ENCODE measurements around the gene SUFU.

SUFU gene

DNA sequence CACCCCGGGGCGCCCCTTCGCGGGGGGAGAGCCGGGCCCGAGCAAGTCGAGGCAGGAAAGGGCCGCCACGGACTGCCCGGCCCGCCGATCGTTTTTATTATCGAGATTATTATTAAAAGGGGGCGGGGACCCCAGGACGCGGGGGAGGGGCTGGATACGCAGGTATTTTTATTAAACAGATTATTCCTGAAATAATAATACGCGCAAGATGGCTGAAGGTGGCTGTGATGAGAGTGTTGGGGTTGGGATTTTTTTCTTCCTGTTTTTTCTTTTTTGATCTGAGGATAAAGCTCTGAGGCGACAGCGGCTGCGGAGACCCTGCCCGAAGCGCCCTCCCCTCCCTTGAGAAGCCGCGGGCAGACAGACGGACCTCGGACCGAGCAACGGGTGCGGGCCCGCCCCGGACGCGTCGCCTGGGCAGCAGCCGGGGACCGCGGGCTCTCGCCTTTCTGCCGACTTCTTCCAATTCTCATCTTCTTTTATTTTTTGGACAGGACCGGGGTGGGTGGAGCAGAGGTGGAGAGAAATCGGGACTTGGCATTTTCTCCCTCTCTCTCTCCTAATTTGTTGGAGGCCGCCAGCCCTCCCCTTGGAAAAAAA, 139.1 kb downstream of the SUFU start:
- DNase-seq = peak in 1 of 2 donors; percentile 23

DNA sequence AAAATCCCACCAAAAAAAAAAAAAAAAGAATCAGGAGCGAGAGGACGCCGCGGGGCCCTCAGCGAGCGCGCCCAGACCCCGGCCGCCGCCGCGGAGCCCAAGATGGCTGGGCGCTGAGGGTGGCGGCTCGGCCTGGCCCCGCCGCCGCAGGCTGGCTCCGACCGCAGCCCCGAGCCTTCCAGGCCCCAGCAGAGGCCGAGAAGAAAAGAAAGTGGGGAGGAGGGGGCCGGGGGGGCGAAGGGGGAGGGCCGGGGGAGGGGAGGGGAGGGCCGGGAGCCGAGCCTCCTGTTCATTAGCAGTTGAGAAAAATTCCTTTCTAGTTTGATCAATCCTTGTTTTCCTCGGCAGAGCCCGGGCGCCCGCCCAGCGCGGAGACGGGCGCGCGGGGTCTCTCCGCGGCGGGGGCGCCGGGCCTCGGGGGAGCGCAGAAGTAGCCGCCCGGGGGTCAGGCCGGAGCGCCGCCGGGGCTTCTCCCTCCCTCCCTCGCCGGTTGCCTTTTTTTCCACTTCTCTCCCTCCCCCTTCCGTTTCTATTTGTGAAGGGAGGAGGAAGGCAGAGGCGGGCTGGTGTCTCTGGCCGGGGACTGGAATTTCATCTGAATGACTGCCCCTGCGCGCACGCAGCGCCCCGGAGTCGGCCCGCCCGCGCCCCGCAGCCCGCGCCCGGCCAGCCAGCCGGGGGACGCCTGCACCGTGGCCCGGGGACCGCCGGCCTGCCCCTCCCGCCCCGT, 139.7 kb downstream of the SUFU start:
- DNase-seq = peak; percentile 48 to 52

DNA sequence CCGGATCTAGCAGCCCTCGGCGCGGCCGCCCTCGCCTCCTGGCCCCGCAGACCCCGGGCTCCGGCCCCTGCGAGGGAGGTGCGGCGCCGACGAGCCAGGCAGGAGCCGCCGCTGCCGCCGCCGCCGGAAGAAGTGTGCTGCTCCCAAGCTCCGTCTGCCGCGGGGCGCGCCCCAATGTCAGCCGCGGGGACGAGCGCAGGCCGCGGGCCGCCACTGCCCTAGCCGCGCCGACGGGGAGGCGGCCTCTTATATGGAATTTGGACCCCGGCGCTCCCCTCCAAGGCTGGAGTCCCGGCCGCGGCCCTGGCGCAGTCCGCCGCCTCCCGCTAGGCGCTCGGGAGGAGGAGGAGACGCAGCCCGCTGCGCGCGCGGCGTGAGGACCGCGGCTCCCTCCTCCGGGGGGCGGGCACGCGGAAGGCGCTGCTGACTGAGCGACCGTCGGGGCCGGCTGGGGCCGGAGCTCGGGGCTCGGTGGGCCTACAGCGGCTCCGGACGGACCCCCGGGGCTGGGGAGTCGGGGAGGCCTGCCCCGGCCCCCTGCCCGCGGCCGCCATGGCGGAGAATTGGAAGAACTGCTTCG, 140.4 kb downstream of the SUFU start, which contains the start of gene TRIM8:
Gene TRIM8, plus strand, starts transcription at position 414 of the 580 bp plus-strand sequence. Its CDS starts 139 bp downstream, at position 553.
- DNase-seq = peak; percentile 40 to 59

DNA sequence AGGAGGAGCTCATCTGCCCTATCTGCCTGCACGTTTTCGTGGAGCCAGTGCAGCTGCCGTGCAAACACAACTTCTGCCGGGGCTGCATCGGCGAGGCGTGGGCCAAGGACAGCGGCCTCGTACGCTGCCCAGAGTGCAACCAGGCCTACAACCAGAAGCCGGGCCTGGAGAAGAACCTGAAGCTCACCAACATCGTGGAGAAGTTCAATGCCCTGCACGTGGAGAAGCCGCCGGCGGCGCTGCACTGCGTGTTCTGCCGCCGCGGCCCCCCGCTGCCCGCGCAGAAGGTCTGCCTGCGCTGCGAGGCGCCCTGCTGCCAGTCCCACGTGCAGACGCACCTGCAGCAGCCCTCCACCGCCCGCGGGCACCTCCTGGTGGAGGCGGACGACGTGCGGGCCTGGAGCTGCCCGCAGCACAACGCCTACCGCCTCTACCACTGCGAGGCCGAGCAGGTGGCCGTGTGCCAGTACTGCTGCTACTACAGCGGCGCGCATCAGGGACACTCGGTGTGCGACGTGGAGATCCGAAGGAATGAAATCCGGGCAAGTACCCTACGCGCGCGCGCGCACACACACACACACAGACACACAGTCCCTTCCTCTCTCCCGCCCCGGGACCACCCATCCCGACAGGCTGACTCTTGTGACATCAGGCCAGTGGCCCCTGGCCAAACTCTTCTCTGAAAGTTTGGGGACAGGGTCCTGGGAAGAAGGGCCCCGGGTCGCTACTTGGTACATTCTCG, 141.0 kb downstream of the SUFU start:
- peak; percentile 59 to 69 for DNase-seq

DNA sequence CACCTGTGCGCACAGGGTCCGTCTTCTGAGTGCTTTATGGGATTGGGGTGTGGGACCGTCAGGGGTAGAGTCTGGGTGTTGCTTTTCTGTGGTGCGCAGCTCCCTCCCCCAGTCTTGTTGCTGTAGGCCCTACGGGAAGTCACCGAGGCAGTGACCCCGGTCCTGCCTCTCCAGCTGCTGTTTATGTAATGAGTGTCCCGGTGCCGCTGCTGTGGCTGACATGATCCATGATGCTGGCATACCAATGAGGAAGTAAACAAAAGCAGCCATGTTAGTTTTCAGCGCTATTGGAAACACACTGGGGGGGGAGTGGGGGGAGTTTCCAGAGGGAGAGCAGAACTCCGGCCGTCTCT, 141.6 kb downstream of the SUFU start:
- DNase-seq = no peak

DNA sequence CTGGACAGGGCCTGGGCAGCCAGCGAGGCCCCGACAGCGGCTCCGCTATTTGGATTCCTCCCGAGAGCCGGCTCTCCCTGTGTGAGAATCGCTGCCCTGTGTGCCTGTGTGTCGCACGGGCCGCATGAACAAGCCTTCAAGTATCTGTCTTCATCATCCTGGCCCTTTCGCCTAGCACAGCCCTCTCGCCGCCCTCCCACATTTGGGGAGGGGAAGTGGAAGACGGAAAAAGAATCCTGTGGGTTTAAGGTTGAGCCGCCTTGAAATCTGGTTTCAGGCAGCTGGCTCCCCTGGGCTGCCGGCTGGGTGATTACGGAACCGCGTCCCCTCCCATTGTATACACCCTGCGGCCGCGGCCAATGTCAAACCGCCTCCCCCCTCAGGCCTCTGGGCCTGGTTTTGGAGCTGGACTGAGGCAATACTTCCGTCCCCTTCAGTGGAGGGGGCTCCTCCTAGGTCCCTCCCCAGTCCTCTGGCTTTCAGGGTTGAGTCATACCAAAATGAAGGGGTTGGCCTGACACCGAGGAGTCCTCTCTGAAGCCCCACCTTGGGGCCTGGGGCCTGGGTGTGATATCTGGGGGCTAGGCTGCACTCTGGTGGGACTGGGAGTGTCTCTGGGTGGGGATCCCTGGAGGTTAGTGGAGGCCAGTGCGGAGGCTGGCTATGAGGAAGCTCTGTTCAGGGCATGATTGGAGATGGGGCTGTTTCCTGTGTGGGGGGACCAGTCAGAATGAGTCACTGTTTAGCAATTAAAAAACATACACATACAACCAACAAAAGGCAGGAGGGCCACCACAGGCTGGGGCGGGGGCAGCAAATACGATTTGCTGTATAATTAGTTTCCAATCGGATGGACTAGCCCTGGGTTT, 142.2 kb downstream of the SUFU start:
- peak; percentile 55 to 65 for DNase-seq

DNA sequence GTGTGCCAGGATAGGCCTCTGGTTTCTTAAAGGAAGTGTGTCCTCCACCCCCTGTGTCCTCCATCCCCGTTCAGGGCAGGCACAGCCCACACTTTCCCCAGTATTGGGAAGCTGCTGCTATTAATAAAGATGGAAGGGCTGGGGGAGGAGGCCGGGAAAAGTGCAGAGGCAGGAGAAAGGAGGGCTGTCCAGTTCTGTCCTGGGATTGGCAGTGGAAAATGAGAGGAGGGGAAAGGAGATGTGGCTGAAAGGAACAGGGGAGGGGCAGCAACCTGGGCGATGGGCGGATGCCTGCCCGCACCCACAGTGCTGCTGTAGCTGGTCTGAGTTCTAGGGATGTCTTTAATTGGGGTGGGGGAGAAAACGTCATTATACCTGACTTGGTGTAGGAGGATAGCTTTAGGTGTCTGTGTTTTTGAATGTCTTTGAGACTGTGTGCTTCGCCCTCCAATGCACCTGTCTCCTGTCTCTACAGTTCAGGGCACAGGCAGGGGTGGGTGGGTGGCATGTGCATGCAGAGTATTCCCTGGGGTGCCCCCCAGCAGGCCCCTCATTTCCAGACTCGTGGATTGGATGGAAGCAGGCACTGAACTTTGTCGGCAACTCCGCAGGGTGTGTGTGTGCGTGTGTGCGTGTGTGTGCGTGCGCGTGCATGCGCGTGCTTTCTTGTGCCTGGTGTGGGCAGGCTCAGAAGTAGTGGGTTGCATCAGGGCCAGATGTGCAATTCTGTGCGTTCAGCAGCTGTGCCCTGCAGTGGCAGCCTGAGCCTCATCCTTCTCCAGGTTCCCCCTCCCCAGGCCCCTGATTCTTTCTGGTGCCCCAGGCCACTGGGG, 143.1 kb downstream of the SUFU start:
- DNase-seq = peak; percentile 23 to 42

DNA sequence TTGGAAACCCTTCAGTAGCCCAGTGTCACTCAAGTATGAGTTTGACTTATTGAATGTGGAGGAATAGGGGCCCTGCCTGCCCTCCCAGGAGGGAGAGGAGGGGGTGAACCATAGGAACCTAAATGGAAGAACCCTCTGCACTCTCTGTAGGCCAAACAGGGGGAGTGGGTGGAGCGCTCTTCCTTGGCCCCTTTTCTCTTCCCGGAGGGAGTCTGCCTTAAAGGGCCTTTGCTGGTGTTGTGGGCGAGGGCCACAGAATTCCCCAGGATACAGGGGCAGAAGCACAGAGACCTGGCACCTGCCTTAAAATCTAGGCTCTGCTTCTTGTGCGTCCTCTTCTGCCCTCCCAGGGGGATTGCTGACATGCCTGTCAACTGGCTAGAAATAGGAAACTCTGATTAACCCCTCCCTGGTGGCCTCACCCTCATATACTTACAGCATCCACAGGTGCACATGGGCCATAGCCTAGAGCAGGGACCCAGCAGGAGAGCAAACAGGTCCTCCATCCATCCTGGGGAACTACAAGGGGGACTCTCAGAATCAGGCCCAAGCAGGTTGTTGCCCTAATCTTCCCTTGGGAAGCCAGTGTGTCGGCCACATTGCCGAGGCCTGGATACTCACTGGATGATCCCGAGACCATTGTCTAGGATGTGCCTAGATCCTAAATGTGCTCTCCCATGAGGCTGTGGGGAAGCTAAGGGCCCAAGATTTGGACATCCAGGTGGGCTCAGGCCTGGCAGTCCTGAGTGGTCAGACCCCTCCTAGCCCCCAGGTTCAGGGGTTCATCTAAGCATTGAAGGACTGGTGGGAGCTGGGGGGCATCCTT, 143.9 kb downstream of the SUFU start:
- DNase-seq = no peak

DNA sequence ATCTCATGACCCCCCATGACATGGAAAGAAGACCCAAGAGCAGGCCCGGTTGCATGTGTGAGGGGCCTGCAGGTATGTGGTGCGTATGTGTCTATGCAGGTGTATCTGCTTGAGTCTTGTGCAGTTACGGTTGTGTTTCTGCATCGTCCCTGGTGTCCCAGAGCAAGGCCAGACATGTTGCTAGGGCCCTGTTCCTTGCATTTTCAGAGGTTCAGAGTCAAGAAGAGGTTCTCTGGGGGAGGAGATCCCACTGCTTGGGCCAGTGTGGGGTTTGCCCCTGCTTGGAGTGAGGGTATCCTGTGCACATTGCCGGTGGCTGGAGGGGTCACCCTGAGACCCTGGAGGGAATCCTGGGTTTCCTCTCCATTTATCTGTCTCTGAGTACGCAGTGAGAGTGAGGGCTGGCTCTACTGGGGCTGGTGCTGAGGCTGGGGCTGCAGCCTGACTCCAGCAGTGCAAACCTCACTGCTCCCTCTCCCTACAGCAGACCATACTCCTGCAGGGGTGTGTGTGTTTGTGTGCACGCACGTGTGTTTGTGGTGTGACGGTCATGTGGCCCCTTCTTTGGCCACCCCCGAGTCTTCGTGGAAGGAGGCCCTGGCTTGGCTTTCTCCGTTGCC, 144.6 kb downstream of the SUFU start:
- DNase-seq = no peak

DNA sequence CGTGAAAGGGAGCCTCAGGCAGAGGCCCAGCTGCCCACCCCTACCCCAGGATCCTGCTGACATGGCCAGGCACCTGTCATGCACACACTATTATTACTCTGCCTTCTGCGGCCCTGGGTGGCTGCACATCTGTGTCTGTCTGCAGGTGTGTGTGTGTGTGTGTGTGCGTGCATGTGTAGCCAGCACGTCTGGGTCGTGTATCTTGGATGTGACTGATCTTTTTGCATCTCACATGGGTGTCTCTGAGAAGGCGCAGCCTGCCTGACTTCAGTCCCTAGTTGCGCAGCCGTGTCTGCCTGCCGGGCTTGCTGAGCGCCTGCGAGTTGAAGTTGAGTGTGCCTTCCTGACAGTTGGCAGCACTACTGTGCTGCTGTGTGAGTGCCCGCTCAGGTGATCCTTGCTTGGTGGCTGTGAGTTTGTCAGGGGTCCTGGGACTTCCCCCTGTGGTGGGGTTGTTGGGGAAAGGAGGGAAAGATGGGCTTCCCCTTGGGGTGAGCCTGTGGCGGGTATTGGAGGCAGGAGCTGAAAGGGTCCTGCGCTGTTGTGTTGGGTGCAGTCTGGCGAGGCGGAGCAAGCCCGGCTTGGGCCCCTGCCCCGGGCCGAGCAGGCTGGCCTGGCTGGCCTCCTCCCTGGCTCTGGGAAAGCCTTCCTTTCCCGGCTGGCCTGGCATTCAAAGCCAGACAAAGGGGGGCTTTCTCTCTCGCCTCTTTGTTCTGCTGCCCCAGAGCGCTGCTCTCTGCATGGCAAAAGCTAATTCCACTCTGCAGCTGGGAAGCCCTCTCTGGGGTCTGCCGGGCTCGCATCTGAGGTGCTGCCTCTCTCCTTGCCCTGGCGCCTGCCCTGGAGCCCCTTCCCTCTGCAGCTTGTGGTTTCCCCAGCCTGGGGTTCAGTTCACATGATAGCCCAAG, 145.4 kb downstream of the SUFU start:
- no peak for DNase-seq

DNA sequence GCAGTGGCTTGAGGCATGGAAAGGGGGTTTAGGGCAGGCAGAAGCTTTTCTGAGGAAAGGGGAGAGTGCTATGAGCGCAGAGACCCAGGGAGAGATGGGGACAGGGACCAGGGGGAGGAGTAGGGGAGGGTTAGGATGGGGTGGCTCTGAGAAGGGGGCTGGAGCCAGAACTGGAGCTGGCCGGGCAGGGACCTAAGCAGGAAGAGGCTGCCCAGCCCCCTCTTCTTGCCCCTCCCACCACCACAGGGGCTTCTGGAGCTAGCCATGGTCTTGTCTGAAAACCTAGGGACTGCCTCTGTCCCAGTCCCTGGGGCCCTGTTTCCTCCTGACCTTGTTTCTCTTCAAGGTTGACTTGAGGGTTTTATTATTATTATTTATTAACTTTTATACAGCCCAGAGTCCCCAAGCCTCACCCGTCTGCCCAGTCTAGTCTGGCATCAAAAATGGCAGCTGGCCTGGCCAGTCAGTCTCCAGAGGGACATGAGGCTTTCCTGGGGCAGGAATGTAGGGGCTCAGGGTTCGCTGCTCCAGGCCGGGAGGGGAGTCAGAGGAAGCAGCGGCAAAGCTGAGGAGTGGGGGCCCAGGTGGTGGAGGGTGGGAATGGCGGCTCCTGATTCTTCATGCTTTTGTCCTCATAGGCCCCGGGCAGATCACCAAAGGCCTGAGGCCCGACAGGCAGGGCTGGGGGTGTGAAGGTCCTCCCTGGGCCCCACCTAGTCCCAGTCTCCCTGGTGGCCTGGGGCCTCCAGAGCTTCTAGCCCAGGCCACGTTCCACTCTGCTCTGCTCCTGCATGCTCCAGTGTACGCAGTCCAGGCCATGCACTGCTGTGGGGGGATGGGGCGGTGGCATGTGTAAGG, 146.3 kb downstream of the SUFU start:
- DNase-seq = no peak

DNA sequence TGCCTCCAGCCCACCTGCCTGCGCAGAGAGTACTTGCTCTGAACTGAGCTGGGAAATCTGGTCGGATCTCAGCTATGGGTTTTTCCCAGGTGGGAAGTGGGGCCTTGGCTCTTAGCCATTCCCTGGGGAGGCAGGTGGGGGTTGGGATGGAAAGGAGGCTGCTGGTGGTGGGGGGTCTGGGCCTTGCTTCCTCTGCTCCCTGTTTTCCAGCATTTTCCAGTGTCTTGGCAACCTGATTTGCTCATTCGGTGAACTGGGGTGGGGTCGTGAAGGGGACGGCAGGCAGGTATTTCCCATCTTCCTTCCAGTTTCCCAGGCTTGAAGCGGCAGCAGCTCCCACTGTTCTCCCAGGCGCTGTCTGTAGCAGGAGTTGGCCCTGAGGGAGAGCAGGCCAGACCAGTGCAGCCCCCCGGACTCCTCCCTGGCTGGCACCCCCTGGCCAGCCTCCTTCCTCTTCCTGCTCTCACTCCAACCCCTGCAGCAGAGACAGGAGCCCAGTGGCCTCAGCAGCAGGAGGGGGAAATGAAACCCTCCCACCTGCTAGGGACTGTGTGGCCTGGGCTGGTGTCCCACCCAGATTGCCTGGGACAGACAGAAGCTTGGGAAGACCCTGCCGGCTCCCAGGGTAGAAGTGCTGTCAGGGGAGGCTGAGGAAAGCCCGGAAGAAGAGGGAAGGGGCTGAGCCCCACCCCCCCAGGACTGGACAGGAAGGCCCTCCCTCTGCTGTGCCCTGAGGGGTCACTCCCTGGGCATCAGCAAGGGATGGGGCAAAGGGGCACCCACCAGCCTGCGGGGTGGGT, 147.1 kb downstream of the SUFU start:
- DNase-seq = no peak

DNA sequence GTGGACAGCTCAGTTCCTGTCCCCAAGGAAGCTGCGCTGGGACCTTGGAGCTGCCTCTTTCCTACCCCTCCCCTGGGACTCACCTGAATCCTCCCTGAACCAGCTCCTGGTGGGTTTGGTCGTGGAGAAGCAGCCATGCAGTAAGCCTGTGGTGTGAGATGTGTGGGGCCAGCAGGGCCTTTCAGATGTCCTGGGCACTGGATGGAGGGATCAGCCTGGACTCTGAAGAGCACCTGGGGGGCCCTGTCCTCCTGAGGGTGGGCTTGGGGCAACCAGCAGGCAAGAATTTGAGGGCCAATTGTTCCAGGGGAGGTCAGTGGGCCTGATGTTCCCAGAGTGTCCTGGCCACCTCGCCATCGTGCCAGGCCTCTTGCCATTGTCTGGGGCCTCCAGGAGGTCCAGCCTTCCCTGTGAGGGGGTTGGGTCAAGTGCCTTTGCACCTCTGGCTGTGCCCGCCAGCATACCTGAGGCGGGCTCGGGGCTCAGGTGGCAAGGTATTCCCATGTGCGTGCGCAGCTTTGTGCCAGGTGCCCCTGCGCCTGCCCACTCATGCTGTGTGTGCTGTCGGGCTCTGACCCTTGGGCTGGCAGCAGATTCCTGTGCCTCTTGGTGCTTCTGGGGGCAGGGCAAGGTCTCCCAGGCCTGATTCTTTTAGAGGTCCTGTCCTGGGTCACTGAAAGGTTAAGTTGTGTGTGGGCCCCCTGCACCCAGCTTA, 147.8 kb downstream of the SUFU start:
- no peak for DNase-seq

DNA sequence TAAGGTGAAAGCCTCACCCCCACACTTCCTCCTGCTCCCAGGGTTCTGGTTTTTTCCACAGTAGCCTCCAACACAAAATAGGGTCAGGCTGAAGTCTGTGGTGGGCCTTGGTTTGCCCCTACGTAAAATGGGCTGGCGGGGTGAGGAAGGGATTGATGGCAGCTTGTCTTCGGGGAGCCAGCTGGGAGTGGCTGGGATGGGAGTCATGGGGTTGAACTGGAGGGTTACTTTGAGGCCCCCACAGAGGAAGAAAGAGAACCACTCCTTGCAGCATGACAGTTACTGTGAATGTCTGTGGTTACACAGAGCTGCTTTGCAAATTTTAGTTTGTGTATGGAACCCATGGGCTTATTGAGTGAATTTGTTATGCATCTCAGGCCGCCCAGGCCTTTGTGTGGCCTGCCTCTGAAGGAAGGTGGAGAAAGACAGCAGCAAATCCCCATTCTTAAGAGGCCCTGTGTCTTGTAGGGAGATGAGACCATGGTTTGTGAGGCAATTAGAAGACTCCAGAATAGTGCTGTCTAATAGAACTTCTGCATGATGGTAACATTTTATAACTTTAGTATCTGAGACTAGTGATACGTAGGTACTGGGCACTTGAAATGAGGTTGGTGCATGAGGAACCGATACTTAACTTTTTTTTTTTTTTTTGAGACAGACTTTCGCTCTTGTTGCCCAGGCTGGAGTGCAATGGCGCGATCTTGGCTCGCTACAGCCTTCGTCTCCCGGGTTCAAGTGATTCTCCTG, 148.6 kb downstream of the SUFU start:
- DNase-seq = no peak

DNA sequence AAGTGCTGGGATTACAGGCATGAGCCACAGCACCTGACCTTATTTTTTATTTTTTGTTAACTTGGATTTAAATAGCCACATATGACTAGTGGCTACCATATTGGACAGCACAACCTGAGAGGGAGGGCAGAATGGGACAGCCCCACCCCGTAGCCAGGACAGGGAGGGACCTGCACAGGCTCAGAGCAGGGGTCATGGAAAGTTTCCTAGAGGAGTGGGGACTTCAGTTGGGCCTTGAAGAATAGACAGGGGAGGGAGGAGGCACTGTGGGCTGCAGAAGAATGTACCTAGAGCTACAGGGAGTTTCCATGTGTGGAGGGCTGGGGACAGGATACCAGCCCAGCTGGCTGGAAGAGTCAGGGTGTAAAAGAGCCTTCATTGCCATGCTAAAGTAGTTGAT, 149.3 kb downstream of the SUFU start:
- no peak for DNase-seq

DNA sequence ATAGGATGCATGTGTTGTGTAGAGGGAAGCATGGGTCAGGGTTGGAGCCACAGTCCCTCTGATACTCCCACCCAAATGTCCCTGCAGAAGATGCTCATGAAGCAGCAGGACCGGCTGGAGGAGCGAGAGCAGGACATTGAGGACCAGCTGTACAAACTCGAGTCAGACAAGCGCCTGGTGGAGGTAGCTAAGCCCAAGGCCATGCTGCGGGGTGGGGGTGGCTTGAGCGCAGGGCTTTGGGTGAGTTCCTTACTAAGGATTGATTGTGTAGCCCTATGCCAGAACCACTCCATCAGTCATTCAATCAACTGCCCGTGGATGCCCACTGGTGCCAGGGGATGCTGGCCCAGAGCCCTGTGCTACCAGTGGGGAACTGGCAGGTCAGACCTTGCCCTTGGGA, 150.8 kb downstream of the SUFU start:
- no peak for DNase-seq
